ENCODE results near the gene SIPA1L3.

The SIPA1L3 gene

DNA sequence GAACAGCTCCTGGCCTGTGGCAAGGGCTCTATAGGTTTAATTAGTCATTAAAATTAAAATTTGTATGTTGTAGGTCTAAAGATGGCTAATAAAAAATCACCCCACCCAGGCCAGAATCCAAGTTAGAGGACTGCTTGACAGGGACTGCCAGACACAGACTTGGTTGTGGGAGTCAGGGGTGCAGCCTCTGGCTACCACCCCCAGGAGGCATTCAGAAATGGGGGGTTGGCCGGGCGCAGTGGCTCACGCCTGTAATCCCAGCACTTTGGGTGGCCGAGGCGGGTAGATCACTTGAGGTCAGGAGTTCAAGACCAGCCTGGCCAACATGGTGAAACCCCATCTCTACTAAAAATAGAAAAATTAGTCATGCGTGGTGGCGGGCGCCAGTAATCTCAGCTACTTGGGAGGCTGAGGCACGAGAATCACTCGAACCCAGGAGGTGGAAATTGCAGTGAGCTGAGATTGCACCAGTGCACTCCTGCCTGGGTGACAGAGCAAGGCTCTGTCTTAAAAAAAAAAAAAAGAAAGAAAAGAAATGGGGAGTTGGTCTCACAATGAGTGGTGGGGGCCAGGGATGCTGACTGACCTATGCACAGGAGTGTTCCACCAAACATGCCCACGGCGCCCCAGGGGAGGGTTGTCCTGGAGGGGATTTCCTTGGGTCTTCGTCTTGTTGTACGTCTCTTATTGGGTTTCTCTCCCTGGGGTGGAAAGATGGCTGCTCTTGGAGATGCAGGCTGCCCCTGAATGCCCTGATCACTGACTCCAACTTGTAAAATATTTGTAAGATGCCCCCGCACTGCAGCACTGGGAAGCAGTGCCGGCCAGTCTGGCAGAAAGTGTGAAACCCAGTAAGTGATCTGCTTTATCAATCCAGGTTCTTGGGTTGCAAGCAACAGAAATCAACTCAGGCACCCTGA is 68.8 kb downstream of the SIPA1L3 start:
- no peak for DNase-seq (ENCODE audit: low spot score)
- no peak for TF ChIP-seq CTCF (IDR thresholded peaks at IDR 0.05; ENCODE audit: borderline replicate concordance, control extremely low read depth, extremely low read depth, insufficient read depth, missing control alignments)
- in situ Hi-C loops (cut with MboI; ENCODE audit: low sequenced_read_pairs, unreplicated experiment) = no loop called here

GRCh38 chr19:37977391-37977790 is 70.4 kb downstream of the SIPA1L3 start:
- no peak for TF ChIP-seq CTCF (IDR thresholded peaks at IDR 0.05; ENCODE audit: borderline replicate concordance, control extremely low read depth, extremely low read depth, insufficient read depth, missing control alignments)
- in situ Hi-C loops (cut with MboI; ENCODE audit: low sequenced_read_pairs, unreplicated experiment) = no loop called here
- no peak for DNase-seq (ENCODE audit: low spot score)

GRCh38 chr19:37977992-37978391 is 71.0 kb downstream of the SIPA1L3 start:
- no peak for TF ChIP-seq CTCF (IDR thresholded peaks at IDR 0.05; ENCODE audit: borderline replicate concordance, control extremely low read depth, extremely low read depth, insufficient read depth, missing control alignments)
- in situ Hi-C loops (cut with MboI; ENCODE audit: low sequenced_read_pairs, unreplicated experiment) = no loop called here
- no peak for DNase-seq (ENCODE audit: low spot score)

- in situ Hi-C loops (cut with MboI; ENCODE audit: low sequenced_read_pairs, unreplicated experiment) = no loop called here
- no peak for DNase-seq (ENCODE audit: low spot score)
These were observed 72.6 kb downstream of the SIPA1L3 start for GRCh38 chr19:37979547-37980082.

GRCh38 chr19:37980419-37981170 is 73.6 kb downstream of the SIPA1L3 start:
- in situ Hi-C loops (cut with MboI; ENCODE audit: low sequenced_read_pairs, unreplicated experiment) = no loop called here
- no peak for TF ChIP-seq CTCF (IDR thresholded peaks at IDR 0.05; ENCODE audit: borderline replicate concordance, control extremely low read depth, extremely low read depth, insufficient read depth, missing control alignments)
- no peak for DNase-seq (ENCODE audit: low spot score)

More at GRCh38 chr19:37979547-37980082, 72.6 kb downstream of the SIPA1L3 start:
- TF ChIP-seq CTCF (IDR thresholded peaks at IDR 0.05; ENCODE audit: borderline replicate concordance, control extremely low read depth, extremely low read depth, insufficient read depth, missing control alignments) = no peak

- no peak for DNase-seq (ENCODE audit: low spot score)
- no peak for TF ChIP-seq CTCF (IDR thresholded peaks at IDR 0.05; ENCODE audit: borderline replicate concordance, control extremely low read depth, extremely low read depth, insufficient read depth, missing control alignments)
- in situ Hi-C loops (cut with MboI; ENCODE audit: low sequenced_read_pairs, unreplicated experiment) = no loop called here
These were observed 74.9 kb downstream of the SIPA1L3 start for GRCh38 chr19:37981785-37982475.
